ENCODE results near the gene CDSN.

Gene CDSN

DNA sequence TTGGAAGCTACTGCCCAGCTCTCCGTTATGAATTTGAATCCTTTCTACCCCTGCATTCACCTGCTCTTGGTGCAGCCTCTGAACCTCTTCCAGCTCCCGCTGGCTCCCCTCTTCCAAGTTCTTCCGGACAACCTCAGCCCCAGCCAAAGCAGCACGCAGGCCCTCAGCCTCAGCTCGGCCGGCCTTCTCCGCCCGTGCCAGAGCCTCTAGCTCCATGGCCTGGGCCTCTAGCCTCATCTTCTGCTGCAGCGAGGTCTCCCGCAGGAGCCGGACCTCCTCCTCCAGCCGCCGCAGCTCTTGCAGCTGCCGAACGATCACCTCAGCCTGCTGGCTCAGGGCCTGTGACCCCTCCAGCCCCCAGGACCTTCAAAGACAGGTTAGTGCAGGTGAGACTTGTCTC, 34.2 kb upstream of the CDSN start:
- H3K27ac ChIP-seq: no peak overlapping the region
- TF ChIP-seq, protein P1, sequence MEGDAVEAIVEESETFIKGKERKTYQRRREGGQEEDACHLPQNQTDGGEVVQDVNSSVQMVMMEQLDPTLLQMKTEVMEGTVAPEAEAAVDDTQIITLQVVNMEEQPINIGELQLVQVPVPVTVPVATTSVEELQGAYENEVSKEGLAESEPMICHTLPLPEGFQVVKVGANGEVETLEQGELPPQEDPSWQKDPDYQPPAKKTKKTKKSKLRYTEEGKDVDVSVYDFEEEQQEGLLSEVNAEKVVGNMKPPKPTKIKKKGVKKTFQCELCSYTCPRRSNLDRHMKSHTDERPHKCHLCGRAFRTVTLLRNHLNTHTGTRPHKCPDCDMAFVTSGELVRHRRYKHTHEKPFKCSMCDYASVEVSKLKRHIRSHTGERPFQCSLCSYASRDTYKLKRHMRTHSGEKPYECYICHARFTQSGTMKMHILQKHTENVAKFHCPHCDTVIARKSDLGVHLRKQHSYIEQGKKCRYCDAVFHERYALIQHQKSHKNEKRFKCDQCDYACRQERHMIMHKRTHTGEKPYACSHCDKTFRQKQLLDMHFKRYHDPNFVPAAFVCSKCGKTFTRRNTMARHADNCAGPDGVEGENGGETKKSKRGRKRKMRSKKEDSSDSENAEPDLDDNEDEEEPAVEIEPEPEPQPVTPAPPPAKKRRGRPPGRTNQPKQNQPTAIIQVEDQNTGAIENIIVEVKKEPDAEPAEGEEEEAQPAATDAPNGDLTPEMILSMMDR (conservative IDR thresholded peaks at IDR 0.05): no peak

DNA sequence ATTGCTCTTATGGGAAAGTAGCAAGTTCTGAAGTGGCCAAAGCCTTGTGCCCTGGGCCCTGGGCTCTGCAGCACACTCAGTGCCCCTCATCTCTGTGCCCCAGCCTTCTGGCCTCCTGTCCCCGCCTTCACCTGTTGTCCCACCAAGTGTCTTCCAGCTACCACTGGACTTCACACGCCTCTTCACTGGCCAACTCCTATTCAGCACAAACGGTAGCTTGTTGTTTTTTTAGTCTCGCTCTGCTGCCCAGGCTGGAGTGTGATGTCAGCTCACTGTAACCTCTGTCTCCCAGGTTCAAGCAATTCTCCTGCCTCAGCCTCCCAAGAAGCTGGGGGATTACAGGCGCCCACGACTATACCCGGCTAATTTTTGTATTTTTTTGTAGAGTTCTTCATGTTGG, 32.5 kb upstream of the CDSN start:
- no peak overlapping the region for H3K27ac ChIP-seq
- TF ChIP-seq, protein P1 (conservative IDR thresholded peaks at IDR 0.05): no peak

DNA sequence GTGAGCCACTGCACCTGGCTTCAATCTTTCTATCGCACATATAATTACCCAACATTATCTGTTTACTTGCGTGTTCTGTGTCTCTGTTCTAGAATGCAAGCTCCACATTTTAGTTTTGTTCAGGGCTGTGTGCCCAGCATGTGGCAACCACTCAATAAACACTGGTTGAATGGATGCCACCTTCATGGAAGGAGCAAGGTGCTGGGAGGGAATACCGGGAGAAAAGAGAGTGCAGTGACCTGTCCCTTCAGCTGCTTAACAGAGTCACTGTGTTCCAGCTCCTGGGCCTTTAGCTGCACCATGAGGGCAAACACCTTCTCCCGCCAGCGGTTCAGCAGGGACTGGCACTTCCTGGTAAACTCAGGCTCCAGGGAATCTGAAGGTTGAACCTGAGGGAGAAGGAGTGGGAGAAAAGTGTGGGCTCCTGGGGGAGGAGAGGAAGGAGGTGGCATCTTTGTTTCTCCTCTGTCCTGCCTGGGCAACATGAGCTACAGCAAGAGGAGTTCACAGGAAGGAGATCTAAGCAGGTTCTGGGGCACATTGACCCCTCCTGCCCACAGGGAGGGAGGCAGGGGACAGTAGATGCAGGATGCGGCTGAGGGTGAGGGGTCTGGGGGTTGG, 29.7 kb upstream of the CDSN start:
- TF ChIP-seq, protein P1 (conservative IDR thresholded peaks at IDR 0.05): no peak
- H3K27ac ChIP-seq: no peak overlapping the region

DNA sequence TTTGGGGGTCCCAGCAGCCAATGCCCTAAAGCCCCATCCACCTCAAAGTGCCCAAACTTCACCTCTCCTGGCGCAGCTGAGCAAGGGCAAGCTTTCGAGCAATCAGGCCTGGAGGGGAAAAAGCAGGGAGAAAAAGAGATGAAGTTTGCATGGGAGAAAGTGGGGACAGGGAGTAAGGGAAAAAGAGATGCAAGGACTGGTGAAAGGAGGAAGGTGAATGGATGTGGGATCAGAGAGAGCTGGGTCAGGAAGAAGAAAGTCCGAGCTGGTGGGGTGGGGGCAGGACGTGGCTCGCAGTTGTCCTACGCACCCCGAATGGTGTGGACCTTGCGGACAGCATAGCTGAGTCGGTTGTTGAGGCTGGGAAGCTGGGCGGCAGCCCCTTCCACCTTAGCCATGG, 25.1 kb upstream of the CDSN start:
- TF ChIP-seq, protein P1 (conservative IDR thresholded peaks at IDR 0.05): no peak
- H3K27ac ChIP-seq: no peak overlapping the region

DNA sequence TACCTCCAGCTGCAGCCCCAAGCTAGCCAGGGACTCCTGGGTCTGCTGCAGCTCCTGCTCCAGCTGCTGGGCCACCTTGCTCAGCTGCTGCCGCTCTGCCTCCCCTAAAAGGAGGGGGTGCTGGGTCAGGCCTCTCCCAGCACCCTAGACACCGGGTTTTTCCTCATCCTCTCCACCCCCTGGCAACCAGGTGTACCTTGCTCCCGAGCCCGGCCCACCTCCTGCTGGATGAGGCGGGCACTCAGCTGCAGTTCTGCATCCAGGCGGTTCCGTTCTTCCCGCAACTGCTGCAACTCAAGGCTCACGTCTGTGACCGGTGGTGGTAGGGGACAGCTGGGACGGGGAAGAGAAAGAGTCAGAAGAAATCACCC, 24.7 kb upstream of the CDSN start:
- no peak overlapping the region for H3K27ac ChIP-seq
- TF ChIP-seq, protein P1 (conservative IDR thresholded peaks at IDR 0.05): no peak

DNA sequence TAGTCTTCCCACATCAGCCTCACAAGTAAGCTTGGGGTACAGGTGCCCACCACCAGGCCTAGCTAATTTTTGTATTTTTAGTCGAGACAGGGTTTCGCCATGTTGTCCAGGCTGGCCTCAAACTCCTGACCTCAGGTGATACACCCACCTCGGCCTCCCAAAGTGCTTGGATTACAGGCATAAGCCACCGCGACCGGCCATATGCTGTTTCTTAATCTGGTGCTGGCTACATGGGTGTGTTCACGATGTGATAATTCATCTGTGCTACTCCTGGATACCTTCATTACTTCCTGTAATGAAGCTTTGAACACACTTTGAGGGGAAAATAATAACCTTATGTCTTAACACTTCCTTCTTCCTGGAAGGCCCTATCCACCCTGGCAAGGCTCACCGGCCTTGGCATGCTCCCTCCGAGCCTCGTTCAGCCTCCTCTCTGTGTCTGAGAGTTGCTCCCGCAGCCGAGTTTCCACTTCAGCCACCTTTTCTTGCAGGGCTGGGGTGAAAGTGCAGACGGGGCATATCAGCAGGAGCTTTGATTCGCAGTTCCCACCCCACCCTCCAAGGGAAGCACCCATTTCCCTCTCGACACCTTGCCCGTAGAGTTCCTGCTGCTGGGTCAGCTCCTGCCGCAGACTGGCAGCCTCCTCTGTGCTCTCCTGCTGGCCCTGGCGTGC, 24.2 kb upstream of the CDSN start:
- TF ChIP-seq, protein P1 (conservative IDR thresholded peaks at IDR 0.05): no peak
- H3K27ac ChIP-seq: no peak overlapping the region

DNA sequence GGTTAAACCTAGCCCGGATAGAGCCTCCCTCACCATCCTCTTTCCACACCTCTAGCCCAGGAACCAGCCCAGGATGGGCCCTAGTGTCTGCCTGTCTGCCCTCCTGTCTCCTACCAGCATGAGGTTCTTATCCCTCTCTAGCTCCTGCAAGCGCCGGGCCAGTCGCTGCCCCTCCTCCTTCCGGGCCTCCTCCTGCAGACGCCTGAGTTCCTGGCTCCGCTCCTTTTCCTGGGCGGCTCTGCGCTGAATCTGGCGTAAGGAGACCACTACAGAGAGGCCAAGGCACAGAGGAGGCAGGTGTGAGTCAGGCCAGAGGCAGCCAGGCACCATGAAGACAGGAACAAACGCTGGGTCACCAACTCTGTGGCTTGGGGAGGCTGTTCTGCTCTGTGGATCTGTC, 22.9 kb upstream of the CDSN start:
- TF ChIP-seq, protein P1 (conservative IDR thresholded peaks at IDR 0.05): no peak
- no peak overlapping the region for H3K27ac ChIP-seq

Data from VCaP (cell line).